GM12873 (cell line): ENCODE data around the gene SYNGR3.
A peak's percentile ranks its signal among the peaks of the same experiment; 100 is the strongest.

Experiments used
- CTCF ChIP-seq: IDR thresholded peaks from 2 replicates; pipeline ENCODE4 v1.5.1; 2012; ENCODE audit warnings: low read depth, mild to moderate bottlenecking, moderate library complexity, low read length, control low read depth; ENCODE audit not compliant: insufficient read depth; ENCODE audit errors: missing control alignments

SYNGR3 gene

GRCh38 chr16:1983544-1984346, 6.0 kb upstream of the SYNGR3 start, which contains the start of gene GFER:
GFER (plus strand) TSS chr16:1984193; CDS start chr16:1984219, 26 bp downstream.
- peak; percentile 50 for TF ChIP-seq CTCF

- TF ChIP-seq CTCF, result no peak
Observed at GRCh38 chr16:1984347-1985225, 5.2 kb upstream of the SYNGR3 start.

- no peak for TF ChIP-seq CTCF
Observed at GRCh38 chr16:1985466-1986150, 4.2 kb upstream of the SYNGR3 start.

GRCh38 chr16:1987198-1987597, 2.6 kb upstream of the SYNGR3 start:
- no peak for TF ChIP-seq CTCF

GRCh38 chr16:1990101-1990350, 256 bp downstream of the SYNGR3 start:
- no peak for TF ChIP-seq CTCF

- TF ChIP-seq CTCF, result no peak
Observed at GRCh38 chr16:1990351-1991134, 773 bp downstream of the SYNGR3 start.
